Measurements from ENCODE around the gene KLHL40.

The KLHL40 gene, protein sequence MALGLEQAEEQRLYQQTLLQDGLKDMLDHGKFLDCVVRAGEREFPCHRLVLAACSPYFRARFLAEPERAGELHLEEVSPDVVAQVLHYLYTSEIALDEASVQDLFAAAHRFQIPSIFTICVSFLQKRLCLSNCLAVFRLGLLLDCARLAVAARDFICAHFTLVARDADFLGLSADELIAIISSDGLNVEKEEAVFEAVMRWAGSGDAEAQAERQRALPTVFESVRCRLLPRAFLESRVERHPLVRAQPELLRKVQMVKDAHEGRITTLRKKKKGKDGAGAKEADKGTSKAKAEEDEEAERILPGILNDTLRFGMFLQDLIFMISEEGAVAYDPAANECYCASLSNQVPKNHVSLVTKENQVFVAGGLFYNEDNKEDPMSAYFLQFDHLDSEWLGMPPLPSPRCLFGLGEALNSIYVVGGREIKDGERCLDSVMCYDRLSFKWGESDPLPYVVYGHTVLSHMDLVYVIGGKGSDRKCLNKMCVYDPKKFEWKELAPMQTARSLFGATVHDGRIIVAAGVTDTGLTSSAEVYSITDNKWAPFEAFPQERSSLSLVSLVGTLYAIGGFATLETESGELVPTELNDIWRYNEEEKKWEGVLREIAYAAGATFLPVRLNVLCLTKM

DNA sequence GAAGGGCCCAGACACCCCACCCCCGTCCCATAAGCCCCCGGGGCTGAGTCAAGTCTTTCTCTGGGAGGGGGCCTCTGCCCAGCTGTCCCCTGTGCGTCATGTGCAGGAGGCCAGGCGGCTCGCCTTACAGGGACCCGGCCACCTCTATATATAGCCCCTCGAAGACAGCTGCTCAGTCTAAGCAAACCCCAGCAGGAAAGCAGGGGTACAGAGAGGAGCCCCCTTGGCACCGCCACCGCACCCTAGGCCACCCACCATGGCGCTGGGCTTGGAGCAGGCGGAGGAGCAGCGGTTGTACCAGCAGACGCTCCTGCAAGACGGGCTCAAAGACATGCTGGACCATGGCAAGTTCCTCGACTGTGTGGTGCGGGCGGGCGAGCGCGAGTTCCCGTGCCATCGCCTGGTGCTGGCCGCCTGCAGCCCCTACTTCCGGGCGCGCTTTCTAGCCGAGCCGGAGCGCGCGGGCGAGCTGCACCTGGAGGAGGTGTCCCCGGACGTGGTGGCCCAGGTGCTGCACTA is at the start of gene KLHL40:
Gene KLHL40, plus strand, starts transcription at position 175 of the 519 bp plus-strand sequence. Its CDS starts 82 bp downstream, at position 257.
- H3K4me3 ChIP-seq (ENCODE audit: low read depth, low read length): no peak within 1 kb of the TSS
- DNase-seq (ENCODE audit: low read depth): no peak
- no peak for TF ChIP-seq CTCF (conservative IDR thresholded peaks at IDR 0.05; ENCODE audit: low read depth, low read length)

DNA sequence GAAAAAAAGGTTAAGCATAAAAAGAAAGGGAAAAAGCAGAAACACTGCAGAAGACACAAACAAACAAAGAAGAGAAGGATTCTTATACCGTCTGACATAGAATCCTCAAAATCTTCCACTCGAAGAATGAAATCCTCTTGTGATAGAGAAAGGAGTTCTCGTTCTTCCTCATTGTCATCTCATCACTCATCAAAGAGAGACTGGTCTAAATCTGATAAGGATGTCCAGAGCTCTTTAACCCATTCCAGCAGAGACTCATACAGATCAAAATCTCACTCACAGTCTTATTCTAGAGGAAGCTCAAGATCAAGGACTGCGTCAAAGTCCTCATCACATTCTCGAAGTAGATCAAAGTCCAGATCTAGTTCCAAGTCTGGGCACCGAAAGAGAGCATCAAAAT is 48.3 kb upstream of the KLHL40 start:
- DNase-seq (ENCODE audit: low read depth): no peak
- H3K4me3 ChIP-seq (ENCODE audit: low read depth, low read length): no peak overlapping the region
- TF ChIP-seq CTCF (conservative IDR thresholded peaks at IDR 0.05; ENCODE audit: low read depth, low read length): no peak

- H3K4me3 ChIP-seq (ENCODE audit: low read depth, low read length): no peak overlapping the region
- DNase-seq (ENCODE audit: low read depth): no peak
- no peak for TF ChIP-seq CTCF (conservative IDR thresholded peaks at IDR 0.05; ENCODE audit: low read depth, low read length)
These were observed 46.9 kb upstream of the KLHL40 start for GRCh38 chr3:42638339-42638842.

DNA sequence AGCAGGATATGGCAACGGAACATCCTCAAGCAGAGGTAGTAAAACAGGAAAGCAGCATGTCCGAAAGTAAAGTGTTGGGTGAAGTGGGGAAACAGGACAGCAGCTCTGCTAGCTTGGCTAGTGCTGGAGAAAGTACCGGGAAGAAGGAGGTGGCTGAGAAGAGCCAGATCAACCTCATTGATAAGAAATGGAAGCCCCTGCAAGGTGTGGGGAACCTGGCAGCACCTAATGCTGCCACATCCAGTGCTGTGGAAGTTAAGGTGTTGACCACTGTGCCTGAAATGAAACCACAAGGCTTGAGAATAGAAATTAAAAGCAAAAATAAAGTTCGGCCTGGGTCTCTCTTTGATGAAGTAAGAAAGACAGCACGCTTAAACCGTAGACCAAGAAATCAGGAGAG is 46.1 kb upstream of the KLHL40 start:
- TF ChIP-seq CTCF (conservative IDR thresholded peaks at IDR 0.05; ENCODE audit: low read depth, low read length): no peak
- no peak overlapping the region for H3K4me3 ChIP-seq (ENCODE audit: low read depth, low read length)
- DNase-seq (ENCODE audit: low read depth): no peak

DNA sequence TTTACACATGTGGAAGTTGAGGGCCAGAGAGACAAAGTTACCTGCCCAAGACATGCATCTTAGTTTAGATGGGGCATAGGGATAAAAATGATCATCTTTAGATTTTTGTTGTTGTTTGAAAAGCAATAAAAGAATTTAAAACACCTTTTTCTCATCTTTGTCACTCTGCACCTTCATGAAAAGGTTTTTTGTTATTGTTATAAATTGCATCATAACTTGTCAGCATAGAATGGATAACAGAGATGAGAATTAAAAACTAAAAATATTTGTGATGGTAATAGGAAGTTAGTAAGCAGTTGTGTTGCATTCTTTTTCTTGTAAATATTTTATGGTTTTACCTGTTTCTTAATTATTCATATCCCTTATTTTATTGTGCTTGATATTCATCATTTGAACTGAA is 45.2 kb upstream of the KLHL40 start:
- DNase-seq (ENCODE audit: low read depth): no peak
- no peak overlapping the region for H3K4me3 ChIP-seq (ENCODE audit: low read depth, low read length)
- no peak for TF ChIP-seq CTCF (conservative IDR thresholded peaks at IDR 0.05; ENCODE audit: low read depth, low read length)

GRCh38 chr3:42640771-42641370 is 44.5 kb upstream of the KLHL40 start:
- TF ChIP-seq CTCF (conservative IDR thresholded peaks at IDR 0.05; ENCODE audit: low read depth, low read length): no peak
- no peak for DNase-seq (ENCODE audit: low read depth)
- H3K4me3 ChIP-seq (ENCODE audit: low read depth, low read length): no peak overlapping the region

Data from choroid plexus epithelial cell (primary cell).